LNCaP clone FGC (cell line): ENCODE data around the gene IGHMBP2.
"Not testable (repeated sequence)": the region's sequence is repeated elsewhere in the genome, so short reads cannot be mapped to it uniquely, and the experiment has no call there.

Experiments
- DNase-seq: peaks from one replicate; pipeline ENCODE4 v3.0.0-alpha.2; 2011; ENCODE audit warnings: low read depth
- H3K4me3 ChIP-seq: 2 replicates; pipeline ENCODE4 v1.5.1; 2011; ENCODE audit warnings: mild to moderate bottlenecking, low read depth, low read length, control low read depth
- CTCF ChIP-seq: IDR thresholded peaks from 2 replicates; pipeline ENCODE4 v1.5.1; 2012; ENCODE audit warnings: mild to moderate bottlenecking; ENCODE audit not compliant: control insufficient read depth, insufficient read depth; ENCODE audit errors: extremely low read depth

Gene IGHMBP2

GRCh38 chr11:68872216-68873003 lies 31.3 kb upstream of the IGHMBP2 start:
- TF ChIP-seq CTCF: no peak
- peak; percentile 92 for DNase-seq

GRCh38 chr11:68878022-68878421 lies 25.7 kb upstream of the IGHMBP2 start:
- TF ChIP-seq CTCF: no peak
- peak; percentile 15 for DNase-seq
- no peak overlapping the region for H3K4me3 ChIP-seq

More at GRCh38 chr11:68872216-68873003, 31.3 kb upstream of the IGHMBP2 start:
- H3K4me3 ChIP-seq: peak overlapping the region; percentile 36

- no peak for DNase-seq
- H3K4me3 ChIP-seq: no peak overlapping the region
- TF ChIP-seq CTCF: no peak
Observed at GRCh38 chr11:68880851-68881250, 22.8 kb upstream of the IGHMBP2 start.

GRCh38 chr11:68881320-68881719 lies 22.4 kb upstream of the IGHMBP2 start:
- no peak for TF ChIP-seq CTCF
- no peak overlapping the region for H3K4me3 ChIP-seq
- no peak for DNase-seq

GRCh38 chr11:68882391-68882790 lies 21.3 kb upstream of the IGHMBP2 start:
- H3K4me3 ChIP-seq: no peak overlapping the region
- no peak for DNase-seq
- no peak for TF ChIP-seq CTCF

- not testable (repeated sequence) for DNase-seq, H3K4me3 ChIP-seq
Observed at GRCh38 chr11:68884827-68885226, 18.9 kb upstream of the IGHMBP2 start.

GRCh38 chr11:68889948-68890446 lies 13.7 kb upstream of the IGHMBP2 start:
- no peak for DNase-seq

More at GRCh38 chr11:68889948-68890446, 13.7 kb upstream of the IGHMBP2 start:
- H3K4me3 ChIP-seq: no peak overlapping the region
- TF ChIP-seq CTCF: peak; percentile 27; the same call in 1 of the 2 replicates
